A549 (cell line): ENCODE results near the gene PLA2G7. TPM values are rescaled to one million over a fixed set of nuclear protein-coding genes. Genes with fewer than 3 reads are reported as not detected.
"Not testable (repeated sequence)": the region's sequence is repeated elsewhere in the genome, so short reads cannot be mapped to it uniquely, and the experiment has no call there.

Experiments used
- ATAC-seq, 2 experiments: fragments of 200-7000 bp in 1 of 2; fragments of >200 bp in 1 of 2; cut with Nextera tagmentation in 1 of 2; cut with Tn5 transposase in 1 of 2; 3 replicates each; pipeline versions ENCODE4 v1.8.0 to v1.9.1; 2018 to 2020; ENCODE audit warnings: mild to moderate bottlenecking in 1 of 2, moderate library complexity in 1 of 2
- CTCF ChIA-PET: fragments of 300-600 bp; sonication (Branson Sonifier 250); formaldehyde crosslinking; extraction: SDS; loops from one replicate; lab custom pipeline; 2021; ENCODE audit warnings: antibody characterized with exemption, inconsistent platforms; lab: Yijun Ruan, JAX
- POLR2A ChIA-PET: fragments of 350-600 bp; formaldehyde crosslinking; extraction: SDS; loops from one replicate; lab custom pipeline; 2021; ENCODE audit warnings: antibody characterized with exemption, inconsistent platforms; lab: Yijun Ruan, JAX
- DNase-seq, 2 experiments: peaks; one replicate each; pipeline versions ENCODE4 v3.0.0 to v3.0.0-alpha.2; 2011 to 2016; ENCODE audit warnings: low read depth in 1 of 2, low spot score in 1 of 2
- FAIRE-seq: peaks from 2 replicates; lab custom pipeline; 2011; peaks lifted over from hg19 to GRCh38; lab: Jason Lieb, UNC
- H3K27ac ChIP-seq, 2 experiments: fragments of >200 bp; sonication (Bioruptor Twin); formaldehyde crosslinking; 3 replicates each; pipeline ENCODE4 v1.5.1; 2016 to 2017
- H3K4me1 ChIP-seq: fragments of >200 bp; sonication (Bioruptor Twin); formaldehyde crosslinking; 3 replicates; pipeline ENCODE4 v1.6.1; 2016
- H3K4me2 ChIP-seq: fragments of >200 bp; sonication (Bioruptor Twin); formaldehyde crosslinking; 3 replicates; pipeline ENCODE4 v1.6.1; 2016
- H3K4me3 ChIP-seq: fragments of >200 bp; sonication (Bioruptor Twin); formaldehyde crosslinking; 3 replicates; pipeline ENCODE4 v1.5.1; 2016
- H3K9me3 ChIP-seq: fragments of >200 bp; sonication (Bioruptor Twin); formaldehyde crosslinking; 3 replicates; pipeline ENCODE4 v1.6.1; 2016
- BHLHE40 ChIP-seq: IDR thresholded peaks from 2 replicates; pipeline ENCODE4 v1.6.1; 2012; ENCODE audit warnings: low read depth, low read length, inconsistent platforms
- CTCF ChIP-seq: fragments of >200 bp; sonication (Bioruptor Twin); formaldehyde crosslinking; IDR thresholded peaks from 3 replicates; pipeline ENCODE4 v1.5.1; 2016
- HOXB13 ChIP-seq: fragments of 250-450 bp; sonication (Bioruptor Pico); IDR thresholded peaks from 2 replicates; pipeline ENCODE4 v1.5.0; 2020; ENCODE audit warnings: low read depth, mild to moderate bottlenecking, moderate library complexity
- MAFK ChIP-seq: fragments of 450-650 bp; IDR thresholded peaks from 2 replicates; pipeline ENCODE4 v1.6.1; 2014; ENCODE audit not compliant: partially characterized antibody
- NR3C1 ChIP-seq: fragments of >200 bp; sonication (Bioruptor Twin); formaldehyde crosslinking; IDR thresholded peaks from 3 replicates; pipeline ENCODE4 v1.6.1; 2017
- POLR2A ChIP-seq: IDR thresholded peaks from 2 replicates; pipeline ENCODE4 v1.6.1; 2012; ENCODE audit warnings: mild to moderate bottlenecking, low read length
- RAD21 ChIP-seq, 2 experiments: fragments of >200 bp in 1 of 2; sonication (Bioruptor Twin) in 1 of 2; formaldehyde crosslinking in 1 of 2; IDR thresholded peaks in 1 of 2; conservative IDR thresholded peaks in 1 of 2; 2 replicates in 1 of 2; 3 replicates in 1 of 2; pipeline ENCODE4 v1.6.1; 2012 to 2018; ENCODE audit warnings: inconsistent platforms in 1 of 2
- SMC3 ChIP-seq: fragments of >200 bp; sonication (Bioruptor Twin); formaldehyde crosslinking; IDR thresholded peaks from 3 replicates; pipeline ENCODE4 v1.6.1; 2018; ENCODE audit warnings: inconsistent platforms
- SREBF2 ChIP-seq: fragments of 450-650 bp; IDR thresholded peaks from 2 replicates; pipeline ENCODE4 v1.6.1; 2014; ENCODE audit warnings: mild to moderate bottlenecking, moderate library complexity
- USF2 ChIP-seq: fragments of 450-650 bp; IDR thresholded peaks from 2 replicates; pipeline ENCODE4 v1.6.1; 2014; ENCODE audit warnings: antibody characterized with exemption
- WGBS: methylation state at CpG from one replicate; pipeline ENCODE4 v1.1.6; 2017; ENCODE audit errors: missing lambda C conversion rate; 5-methylcytosine and 5-hydroxymethylcytosine counted together
- polyA plus RNA-seq, 4 experiments: library from polyadenylated mRNA; depleted of rRNA in 3 of 4; stranded (reverse); fragments of >200 nt; fragmentation: RNase III in 1 of 4; extraction: RNeasy Plus Mini Kit Qiagen cat#74134 plus additional on column Dnase treatment in 1 of 4; gene quantifications; 2 replicates in 3 of 4; 3 replicates in 1 of 4; pipeline ENCODE4 v1.2.3, GENCODE V29; 2011 to 2017
- TF ChIP-seq, protein P1 (sequence below): IDR thresholded peaks from 2 replicates; pipeline ENCODE4 v1.6.1; 2012

The PLA2G7 gene
- polyA plus RNA-seq, 2 of the 4 experiments (the other 2 are of a cell fraction), result 0.04 TPM; not detected in 1

DNA sequence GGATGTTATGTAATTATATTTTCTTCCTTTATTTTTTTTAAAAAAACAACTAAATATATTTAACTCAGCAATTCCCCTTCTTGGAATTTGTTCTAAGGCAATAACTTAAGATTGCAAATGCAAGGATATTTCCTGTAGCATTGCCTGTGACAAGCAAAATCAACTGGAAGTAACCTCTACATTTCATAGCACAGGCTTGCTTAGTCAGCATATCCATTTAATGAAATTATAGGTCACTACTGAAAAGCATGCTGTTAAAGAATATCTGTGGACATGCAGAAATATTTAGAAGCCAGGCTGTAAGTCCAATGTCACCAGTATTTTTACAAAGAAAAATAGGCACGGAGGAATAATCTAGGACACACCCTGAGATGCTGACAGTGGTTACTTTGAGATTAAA lies 49.4 kb upstream of the PLA2G7 start:
- no peak for FAIRE-seq
- DNase-seq, result no peak
- H3K27ac ChIP-seq, result no peak overlapping the region
- TF ChIP-seq POLR2A (no peak), MAFK (peak; percentile 69)
- TF ChIP-seq, protein P1, sequence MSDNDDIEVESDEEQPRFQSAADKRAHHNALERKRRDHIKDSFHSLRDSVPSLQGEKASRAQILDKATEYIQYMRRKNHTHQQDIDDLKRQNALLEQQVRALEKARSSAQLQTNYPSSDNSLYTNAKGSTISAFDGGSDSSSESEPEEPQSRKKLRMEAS, result no peak
- no peak overlapping the region for H3K4me3 ChIP-seq
- ChIA-PET CTCF (interaction anchor here (0.6 kb wide), 1 partner anchor 65 kb away, joined by 3 read pairs; no protein-coding TSS in a partner anchor), POLR2A (no interaction called here)
- no peak overlapping the region for H3K4me2 ChIP-seq
- no peak for ATAC-seq
- 31% methylated on average over 1 of the region's 1 CpG for WGBS
- no peaks in the 10 kb centered on the region for H3K4me1 ChIP-seq
- H3K9me3 ChIP-seq, result no peaks in the 10 kb centered on the region

GRCh38 chr6:46781478-46782378 lies 46.6 kb upstream of the PLA2G7 start:
- FAIRE-seq (no peak), DNase-seq (peak; percentile 6 to 60), ATAC-seq (peak; percentile 66 to 73; a peak in 5 of 6 replicates)
- POLR2A ChIA-PET, result no interaction called here
- WGBS, result 17% methylated on average over 6 of the region's 6 CpGs
- Histone ChIP-seq H3K4me2 (no peak overlapping the region), H3K27ac (no peak overlapping the region), H3K4me3 (no peak overlapping the region), H3K9me3 (no peaks in the 10 kb centered on the region), H3K4me1 (no peaks in the 10 kb centered on the region)
- TF ChIP-seq NR3C1 (no peak), SMC3 (peak; percentile 62), BHLHE40 (no peak), RAD21 (conservative IDR thresholded peaks at IDR 0.05 in 1 of 2, IDR thresholded peaks at IDR 0.05 in 1 of 2) (peak; percentile 54 to 56; a peak in 4 of 5 replicates), CTCF (peak; percentile 67), SREBF2 (no peak)
- CTCF ChIA-PET, result no interaction called here

GRCh38 chr6:46777476-46778346 lies 42.5 kb upstream of the PLA2G7 start:
- no peak for ATAC-seq
- H3K4me1 ChIP-seq, result no peaks in the 10 kb centered on the region
- ChIA-PET CTCF (no interaction called here), POLR2A (no interaction called here)
- no peak overlapping the region for H3K4me3 ChIP-seq
- TF ChIP-seq USF2 (no peak), HOXB13 (CRISPR knock-in tag) (no peak)
- H3K27ac ChIP-seq, result no peak overlapping the region
- 51% methylated on average over 12 of the region's 12 CpGs for WGBS
- no peak for FAIRE-seq
- no peak for DNase-seq
- H3K9me3 ChIP-seq, result no peaks in the 10 kb centered on the region
- H3K4me2 ChIP-seq, result no peak overlapping the region

- Histone ChIP-seq H3K9me3 (no peaks in the 10 kb centered on the region), H3K27ac (no peak overlapping the region), H3K4me1 (no peaks in the 10 kb centered on the region), H3K4me3 (no peak overlapping the region), H3K4me2 (no peak overlapping the region)
- FAIRE-seq (no peak), DNase-seq (no peak), ATAC-seq (no peak)
- POLR2A ChIA-PET, result no interaction called here
- CTCF ChIA-PET, result no interaction called here
- WGBS, result 57% methylated on average over 5 of the region's 5 CpGs
- TF ChIP-seq CTCF, result no peak
- TF ChIP-seq, all 56 proteins: peak for 0
Observed at GRCh38 chr6:46776070-46776712, 41.0 kb upstream of the PLA2G7 start.

DNA sequence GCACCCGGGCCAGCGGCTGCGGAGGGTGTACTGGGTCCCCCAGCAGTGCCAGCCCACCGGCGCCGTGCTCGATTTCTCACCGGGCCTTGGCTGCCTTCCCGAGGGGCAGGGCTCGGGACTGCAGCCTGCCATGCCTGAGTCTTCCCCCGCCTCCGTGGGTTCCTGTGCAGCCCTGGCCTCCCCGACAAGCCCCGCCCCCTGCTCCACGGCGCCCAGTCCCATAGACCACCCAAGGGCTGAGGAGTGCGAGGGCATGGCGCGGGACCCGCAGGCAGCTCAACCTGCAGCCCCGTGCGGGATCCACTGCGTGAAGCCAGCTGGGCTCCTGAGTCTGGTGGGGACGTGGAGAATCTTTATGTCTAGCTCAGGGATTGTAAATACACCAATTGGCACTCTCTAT lies 39.6 kb upstream of the PLA2G7 start:
- CTCF ChIA-PET, FAIRE-seq: not testable (repeated sequence)

More for the DNA sequence above, 39.6 kb upstream of the PLA2G7 start:
- H3K27ac ChIP-seq, H3K4me3 ChIP-seq, POLR2A ChIA-PET, H3K4me2 ChIP-seq, ATAC-seq, H3K9me3 ChIP-seq, DNase-seq, H3K4me1 ChIP-seq: not testable (repeated sequence)
- WGBS, result no CpG with 5 or more reads among the region's 24 CpGs
